OCI-LY7 (cell line): ENCODE measurements around the gene TRIM52.
"Not testable (repeated sequence)": the region's sequence is repeated elsewhere in the genome, so short reads cannot be mapped to it uniquely, and the experiment has no call there.

ENCODE experiments used
- CTCF ChIP-seq: fragments of 200-600 bp; sonication (generic); conservative IDR thresholded peaks from 2 replicates; pipeline ENCODE4 v1.5.1; 2014; ENCODE audit warnings: mild to moderate bottlenecking, antibody characterized with exemption, low read length, moderate library complexity, mixed read lengths
- EZH2phosphoT487 ChIP-seq: fragments of 200-600 bp; sonication (generic); IDR thresholded peaks from 2 replicates; pipeline ENCODE4 v1.6.1; 2018; ENCODE audit warnings: low read depth, borderline replicate concordance, mild to moderate bottlenecking, mixed run types, antibody characterized with exemption, low read length, moderate library complexity, mixed read lengths

GRCh38 chr5:181214249-181214648 is 46.7 kb downstream of the TRIM52 start:
- TF ChIP-seq CTCF, EZH2phosphoT487: not testable (repeated sequence)
